ENCODE data around the gene YIF1A.

- TF ChIP-seq CTCF (IDR thresholded peaks at IDR 0.05 in 8 of 11, conservative IDR thresholded peaks at IDR 0.05 in 3 of 11) (no peak), POLR2A (IDR thresholded peaks at IDR 0.05) (no peak)
Measured at GRCh38 chr11:66287211-66287888, 1.6 kb downstream of the YIF1A start.
